CD4-positive, alpha-beta T cell treated with Interleukin-21 for 1 hour (primary cell): Measurements from ENCODE around the gene SLIT3.

Experiments used
- DNase-seq: peaks from one replicate; pipeline ENCODE4 v3.0.0-alpha.2; 2020

SLIT3 gene

DNA sequence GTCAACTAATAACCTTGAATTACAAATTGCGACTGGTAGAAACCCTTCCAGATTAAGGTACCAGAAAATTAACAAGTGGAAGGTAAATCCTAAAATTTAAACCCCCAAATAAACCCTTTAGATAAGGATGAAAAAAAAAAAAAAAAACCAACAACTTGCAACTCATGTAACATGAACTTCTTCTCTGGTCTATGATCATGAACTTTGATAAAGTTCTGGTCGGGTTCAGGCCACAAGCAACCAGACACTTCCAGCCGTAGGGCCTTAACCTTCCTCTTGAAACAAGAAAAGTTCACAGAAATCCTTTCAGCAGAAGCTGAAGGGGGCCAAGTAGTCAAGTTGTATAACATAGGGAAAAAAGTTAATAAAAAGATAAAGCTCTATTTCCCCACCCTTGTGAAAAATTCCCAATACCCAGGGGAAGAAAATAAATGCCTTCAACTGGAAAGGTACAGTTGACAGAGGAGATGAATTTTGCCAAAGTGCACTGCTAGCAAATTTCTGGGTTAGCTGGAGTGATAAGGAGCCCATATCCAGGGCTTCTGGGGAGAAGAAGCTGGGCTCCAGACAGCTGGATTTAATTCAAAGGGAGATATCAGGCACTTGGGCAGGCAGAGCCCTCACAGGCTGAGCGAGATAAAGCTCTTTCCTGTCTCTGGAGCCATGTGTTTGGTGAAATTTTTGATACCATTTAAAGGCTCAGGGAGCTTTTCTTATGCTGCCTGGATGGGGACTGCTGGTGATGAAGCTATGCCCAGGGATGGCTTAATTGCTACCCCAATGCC lies 487.6 kb downstream of the SLIT3 start:
- DNase-seq, result no peak

GRCh38 chr5:168810641-168811040 lies 490.3 kb downstream of the SLIT3 start:
- DNase-seq, result no peak

GRCh38 chr5:168809218-168809617 lies 491.7 kb downstream of the SLIT3 start:
- DNase-seq, result no peak

GRCh38 chr5:168808051-168808616 lies 492.8 kb downstream of the SLIT3 start:
- no peak for DNase-seq

GRCh38 chr5:168807287-168807686 lies 493.7 kb downstream of the SLIT3 start:
- DNase-seq, result no peak

- no peak for DNase-seq
Observed at GRCh38 chr5:168803541-168803940, 497.4 kb downstream of the SLIT3 start.

GRCh38 chr5:168802337-168802736 lies 498.6 kb downstream of the SLIT3 start:
- DNase-seq, result no peak

DNA sequence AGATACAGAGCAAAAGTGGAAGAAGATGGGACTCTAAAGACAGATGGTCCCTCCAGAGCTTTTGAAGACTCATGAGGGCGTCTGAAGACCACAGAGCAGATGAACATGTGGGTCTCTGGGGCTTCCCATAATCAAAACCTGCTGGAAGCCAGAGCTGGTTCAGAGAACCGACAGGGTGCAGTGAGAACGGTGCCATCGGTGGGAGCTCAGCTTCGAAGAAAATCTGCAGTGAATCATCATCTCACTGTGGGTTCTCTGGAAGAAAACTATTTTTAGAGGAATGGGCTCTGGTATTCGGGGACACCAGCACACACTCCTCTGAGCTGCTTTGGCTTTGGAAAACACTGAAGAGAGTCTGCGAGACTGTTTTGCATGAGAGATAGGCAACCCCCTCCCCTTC lies 499.4 kb downstream of the SLIT3 start:
- DNase-seq, result no peak

DNA sequence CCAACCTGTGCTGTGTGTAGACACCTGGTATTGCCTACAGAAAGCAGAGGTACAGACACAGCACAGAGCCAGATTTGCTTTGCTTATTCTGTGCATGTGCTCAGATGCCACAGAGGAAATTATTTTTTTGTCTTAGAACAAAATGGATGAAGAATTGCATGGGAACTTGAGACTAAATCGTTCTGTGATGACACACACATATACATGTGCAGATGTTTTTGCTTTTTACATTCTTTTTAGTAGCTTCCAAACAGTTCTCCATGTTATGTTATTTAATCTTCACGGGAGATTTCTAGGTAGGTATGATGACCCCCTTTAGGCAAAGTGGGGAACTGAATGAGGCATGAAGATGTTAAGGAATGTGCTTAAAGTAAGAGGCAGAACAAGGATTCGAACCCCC lies 500.2 kb downstream of the SLIT3 start:
- no peak for DNase-seq

DNA sequence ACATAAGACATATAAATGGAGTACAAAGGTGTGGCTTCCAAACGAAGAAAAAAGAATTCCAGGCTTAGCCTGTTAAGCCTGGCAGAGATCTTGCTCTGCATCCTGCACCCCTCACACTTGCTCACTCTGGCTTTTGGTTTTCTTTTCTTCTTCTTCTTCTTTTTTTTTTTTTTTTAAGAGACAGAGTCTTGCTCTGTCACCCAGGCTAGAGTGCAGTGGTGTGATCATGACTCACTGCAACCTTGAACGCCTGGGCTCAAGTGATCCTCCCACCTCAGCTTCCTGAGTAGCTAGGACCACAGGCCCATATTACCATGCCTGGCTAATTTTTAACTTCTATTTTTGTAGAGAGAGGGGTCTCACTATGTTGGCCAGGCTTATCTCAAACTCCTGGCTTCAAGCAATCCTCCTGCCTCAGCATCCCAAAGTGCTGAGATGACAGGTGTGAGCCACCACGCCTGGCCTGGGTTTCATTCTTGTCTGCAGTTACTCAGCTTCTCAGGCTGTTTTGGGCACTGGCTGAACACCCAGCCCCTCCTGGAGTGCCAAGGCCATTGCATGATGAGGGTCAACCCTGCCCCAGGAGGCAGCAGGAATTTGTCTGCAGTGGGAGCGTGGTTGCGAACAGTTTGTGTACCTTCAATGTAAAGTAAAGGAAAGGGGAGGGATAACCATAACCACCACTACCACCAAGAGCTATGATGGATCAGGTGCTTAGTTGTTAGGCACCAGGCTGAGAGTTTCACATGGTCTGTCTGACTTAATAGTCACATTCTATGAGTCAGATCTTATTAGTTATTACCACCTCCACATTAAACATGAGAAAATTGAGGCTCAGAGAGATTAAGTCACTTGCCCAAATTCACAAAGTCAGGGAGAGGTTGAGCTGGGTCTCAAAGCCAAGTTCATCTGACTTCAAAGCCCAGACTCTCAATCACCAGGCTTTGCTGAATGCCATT lies 502.6 kb downstream of the SLIT3 start:
- DNase-seq, result no peak

DNA sequence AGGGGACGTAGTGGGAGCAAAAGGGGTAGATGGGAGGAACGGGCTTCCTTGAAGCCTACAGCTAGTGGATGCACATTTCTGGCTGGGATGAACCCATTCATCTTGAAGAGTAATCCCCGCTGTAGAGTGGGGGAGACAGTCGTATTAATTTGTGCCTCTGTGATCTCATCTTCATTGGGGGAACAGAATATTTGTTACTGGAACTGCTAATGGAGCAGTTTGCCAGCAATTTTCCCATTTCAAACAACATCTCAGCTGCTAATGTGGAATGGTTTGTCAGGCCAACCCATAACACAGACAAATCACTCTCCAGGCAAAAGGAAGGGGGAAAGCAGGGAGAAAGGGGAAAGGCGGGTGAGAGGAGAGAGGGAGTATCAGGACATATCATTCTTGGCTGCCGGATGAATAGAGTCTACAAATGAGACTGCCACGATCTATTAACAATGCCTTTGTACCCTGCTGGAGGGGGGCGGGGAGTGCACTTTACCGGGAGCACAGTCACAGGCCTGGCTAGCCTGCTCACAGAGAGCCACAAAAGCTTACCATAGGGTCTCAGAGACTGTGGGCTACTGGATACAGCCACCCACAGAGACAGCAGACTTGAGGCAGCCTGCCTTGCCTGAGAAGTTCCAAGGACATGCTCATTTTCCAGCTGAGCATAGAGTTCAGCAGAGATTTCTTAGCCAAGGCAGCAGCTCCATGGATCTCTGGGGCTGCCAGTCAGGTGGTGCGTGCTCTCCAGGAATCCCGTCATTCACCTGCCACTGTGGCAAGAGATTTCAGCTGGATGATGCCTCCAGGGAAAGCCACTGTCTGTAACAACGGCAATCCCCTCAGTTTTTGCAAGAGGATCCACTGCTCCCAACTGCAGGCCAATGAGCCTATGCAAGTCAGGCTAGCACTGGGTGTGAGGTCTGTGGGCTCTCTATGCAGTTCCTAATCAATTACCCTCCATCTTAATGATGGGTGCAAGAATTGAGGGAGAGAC lies 504.1 kb downstream of the SLIT3 start:
- DNase-seq, result no peak

- DNase-seq, result no peak
Observed at GRCh38 chr5:168796000-168796399, 504.9 kb downstream of the SLIT3 start.

DNA sequence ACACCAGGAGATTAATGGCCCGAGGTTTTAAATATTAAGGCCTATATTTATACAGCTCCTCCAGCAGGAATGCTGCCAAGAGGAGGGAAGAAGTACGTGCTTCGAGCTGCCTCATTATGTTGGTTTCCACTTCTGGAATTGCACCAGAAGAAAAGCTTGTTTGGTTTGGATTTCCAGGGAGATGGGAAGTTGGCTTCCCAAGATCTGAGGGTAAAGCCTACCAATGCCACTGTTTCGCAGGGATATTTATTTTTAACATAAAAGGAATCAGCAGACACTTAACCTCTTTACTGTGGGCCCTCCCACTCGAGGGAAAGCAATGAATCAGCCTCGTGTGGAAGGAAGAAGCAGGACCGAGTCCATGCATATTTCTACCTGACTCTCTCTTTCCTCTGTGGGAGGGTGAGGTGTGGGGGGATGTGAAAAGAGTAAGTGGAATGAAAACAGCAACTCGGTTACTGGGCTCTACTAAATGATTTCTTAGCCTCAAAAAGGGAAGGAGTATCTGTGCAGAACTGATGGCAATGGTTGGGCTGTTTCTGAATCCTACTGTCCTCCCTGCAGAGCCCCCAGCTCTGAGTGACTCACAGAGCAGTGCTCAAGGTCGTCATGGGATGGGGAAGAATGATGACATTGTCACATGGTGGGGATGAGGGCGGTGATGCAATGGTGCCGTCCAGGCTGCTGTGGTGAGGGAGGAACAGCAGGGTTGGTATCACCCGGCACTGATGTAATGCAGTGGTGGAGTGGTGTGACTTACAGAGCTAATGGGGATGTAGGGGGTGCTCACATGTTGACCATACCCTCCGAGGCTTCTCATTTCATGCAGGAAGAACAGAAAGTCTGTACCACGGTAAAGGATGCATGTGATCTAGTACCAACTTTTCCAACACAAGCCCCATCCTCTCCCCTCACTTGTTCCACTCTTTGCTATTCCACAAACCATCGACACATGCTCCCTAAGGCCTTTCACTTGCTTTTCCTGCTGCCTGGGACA lies 506.8 kb downstream of the SLIT3 start:
- no peak for DNase-seq

GRCh38 chr5:168792678-168793077 lies 508.3 kb downstream of the SLIT3 start:
- no peak for DNase-seq

DNA sequence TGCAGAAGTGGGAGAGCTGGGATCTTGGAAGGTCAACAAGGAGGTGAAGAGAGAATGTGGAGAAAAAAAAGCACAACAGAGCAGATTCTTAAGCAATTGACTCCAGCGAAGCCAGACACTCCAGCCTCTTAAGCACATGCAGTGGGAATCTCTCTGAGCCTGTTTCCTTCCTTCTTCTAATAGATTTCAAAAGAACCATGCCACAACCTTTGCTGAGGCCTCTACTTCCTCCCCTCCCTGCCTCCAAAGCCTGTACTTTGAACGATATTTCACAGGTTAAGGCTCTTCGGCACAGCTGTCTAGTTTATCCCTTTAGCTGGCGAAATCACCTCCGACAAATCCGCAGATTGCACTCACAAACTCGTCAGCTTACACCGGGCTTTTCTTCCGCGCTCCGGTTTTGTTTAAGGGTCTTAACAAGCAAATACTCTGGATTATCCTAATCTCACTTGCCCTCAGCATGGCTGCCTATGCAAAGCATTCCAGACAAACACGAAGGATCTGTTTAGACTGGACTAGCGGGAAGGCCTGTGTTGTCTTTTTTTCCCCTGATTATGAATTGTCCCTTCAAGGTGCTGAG lies 510.2 kb downstream of the SLIT3 start:
- no peak for DNase-seq

DNA sequence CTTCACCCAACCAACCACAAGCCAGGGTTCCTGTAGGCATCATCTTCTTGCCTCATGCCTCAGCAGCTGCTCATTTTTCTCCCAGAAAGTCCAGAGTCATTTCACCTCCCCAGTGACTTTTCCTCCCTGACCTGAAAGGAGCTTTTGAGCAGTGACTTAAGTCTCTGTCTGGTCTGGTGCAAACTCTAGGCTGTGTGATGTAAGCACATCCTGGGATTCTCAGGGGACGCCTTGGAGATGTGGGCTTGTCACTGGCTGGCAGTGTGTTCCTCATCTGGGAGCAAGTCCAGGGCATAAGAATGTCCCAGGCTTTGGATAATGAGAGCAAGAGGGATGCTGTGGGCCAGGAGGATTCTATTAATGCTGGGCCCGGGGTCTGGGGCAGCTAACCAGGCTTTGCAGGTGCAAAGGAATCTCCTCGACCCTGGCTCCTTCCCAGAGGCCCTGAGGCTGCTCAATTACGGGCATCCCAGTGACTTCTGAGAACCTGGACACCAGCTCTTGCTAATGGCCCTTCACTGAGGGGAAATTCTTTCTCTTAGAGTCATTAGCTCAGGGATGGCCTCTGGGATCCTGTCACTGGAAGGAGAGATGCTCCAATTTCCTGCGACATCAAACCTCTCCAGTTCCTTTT lies 510.8 kb downstream of the SLIT3 start:
- no peak for DNase-seq

DNA sequence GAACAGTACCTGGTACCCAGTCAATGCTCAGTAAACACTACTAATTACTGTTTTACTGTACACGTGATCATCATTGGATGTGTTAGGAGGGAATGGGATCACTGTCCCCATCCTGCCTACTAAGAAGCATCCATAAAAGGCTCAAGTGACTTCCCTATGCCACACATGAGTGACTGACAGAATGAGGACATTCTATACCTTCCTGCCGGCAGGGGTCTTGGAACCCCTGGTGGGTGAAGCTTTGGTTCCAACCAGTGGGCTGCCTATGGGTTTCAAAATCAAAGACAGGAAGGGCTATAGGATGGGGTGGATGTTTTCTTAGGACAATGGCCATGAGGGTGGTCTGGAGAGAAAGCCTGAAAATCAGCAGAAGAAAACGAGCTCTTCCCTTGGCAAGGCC lies 512.2 kb downstream of the SLIT3 start:
- no peak for DNase-seq

GRCh38 chr5:168788107-168788506 lies 512.8 kb downstream of the SLIT3 start:
- DNase-seq, result no peak

GRCh38 chr5:168786147-168786546 lies 514.8 kb downstream of the SLIT3 start:
- no peak for DNase-seq

- DNase-seq, result no peak
Observed at GRCh38 chr5:168784454-168784853, 516.5 kb downstream of the SLIT3 start.
